T-helper 1 cell (primary cell): ENCODE results near the gene GNAZ.

Experiments
- DNase-seq, 5 donors: peaks; one replicate each; pipeline ENCODE4 v3.0.0-alpha.2; 2012 to 2020

GNAZ gene

GRCh38 chr22:23079240-23079768, 9.0 kb downstream of the GNAZ start:
- DNase-seq = no peak

- no peak for DNase-seq
Measured at GRCh38 chr22:23079814-23080521, 9.6 kb downstream of the GNAZ start.

- no peak for DNase-seq
Measured at GRCh38 chr22:23080613-23081290, 10.4 kb downstream of the GNAZ start.

GRCh38 chr22:23082534-23083314, 12.4 kb downstream of the GNAZ start:
- DNase-seq = no peak

- DNase-seq = no peak
Measured at GRCh38 chr22:23083315-23084021, 13.1 kb downstream of the GNAZ start.

GRCh38 chr22:23084453-23085350, 14.4 kb downstream of the GNAZ start:
- DNase-seq = no peak

GRCh38 chr22:23085351-23085671, 15.0 kb downstream of the GNAZ start:
- no peak for DNase-seq

GRCh38 chr22:23085785-23086184, 15.5 kb downstream of the GNAZ start:
- DNase-seq = no peak

- DNase-seq = no peak
Measured at GRCh38 chr22:23086263-23086662, 15.9 kb downstream of the GNAZ start.

- DNase-seq = no peak
Measured at GRCh38 chr22:23086787-23087186, 16.5 kb downstream of the GNAZ start.

GRCh38 chr22:23088199-23088604, 17.9 kb downstream of the GNAZ start:
- peak in 1 of 5 donors; percentile 8 for DNase-seq

- no peak for DNase-seq
Measured at GRCh38 chr22:23089010-23089409, 18.7 kb downstream of the GNAZ start.

- DNase-seq = no peak
Measured at GRCh38 chr22:23089633-23090456, 19.5 kb downstream of the GNAZ start.

- DNase-seq = no peak
Measured at GRCh38 chr22:23090457-23090835, 20.1 kb downstream of the GNAZ start.

GRCh38 chr22:23091760-23092159, 21.4 kb downstream of the GNAZ start:
- no peak for DNase-seq

- DNase-seq = no peak
Measured at GRCh38 chr22:23092217-23092955, 22.1 kb downstream of the GNAZ start.

- no peak for DNase-seq
Measured at GRCh38 chr22:23093051-23093788, 22.9 kb downstream of the GNAZ start.

- DNase-seq = no peak
Measured at GRCh38 chr22:23094260-23094659, 23.9 kb downstream of the GNAZ start.
